ENCODE measurements around the gene TMX1. TPM values are rescaled to one million over a fixed set of nuclear protein-coding genes. Genes with fewer than 3 reads are reported as not detected.

Gene TMX1
- total RNA-seq, 1 experiment from 2014 or later = 46.2 TPM

GRCh38 chr14:51209457-51209856 is 30.6 kb upstream of the TMX1 start:
- ChIA-PET CTCF (no interaction called here), RAD21 (ENCODE audit: low non-redundant PET in 1 of 2, low total read pairs in 2 of 2, uncharacterized antibody in 2 of 2, unreplicated experiment in 2 of 2) (no interaction called here)
- BruUV-seq (replicated peaks) = no TSS peak

More at GRCh38 chr14:51209457-51209856, 30.6 kb upstream of the TMX1 start:
- no peaks in the 10 kb centered on the region for H3K79me2 ChIP-seq (ENCODE audit: insufficient read depth, low read length)
- POLR2A ChIA-PET = no interaction called here
- H2AFZ ChIP-seq (ENCODE audit: low read depth, low read length, poor library complexity, severe bottlenecking) = no peak overlapping the region
- no peak overlapping the region for H3K4me2 ChIP-seq (ENCODE audit: low read length)
- H3K9ac ChIP-seq (ENCODE audit: low read length) = no peak overlapping the region
- ATAC-seq (no peak), DNase-seq (ENCODE audit: low read depth, low spot score) (no peak)
- no peak overlapping the region for H3K27ac ChIP-seq (ENCODE audit: low read depth, low read length)
- H3K9me2 ChIP-seq (ENCODE audit: insufficient read depth) = no peaks in the 10 kb centered on the region
- H3K9me3 ChIP-seq (ENCODE audit: control insufficient read depth in 1 of 2, insufficient read depth in 1 of 2, low read depth in 1 of 2, low read length in 2 of 2) = no peaks in the 10 kb centered on the region
- H4K20me1 ChIP-seq (ENCODE audit: insufficient read depth) = no peaks in the 10 kb centered on the region
- intact Hi-C loops (cut with micrococcal nuclease) = no loop called here
- H3K4me1 ChIP-seq (ENCODE audit: control insufficient read depth in 1 of 2, insufficient read depth in 2 of 2, low read length in 2 of 2) = no peaks in the 10 kb centered on the region
- no peak for TF ChIP-seq YY1 (IDR thresholded peaks at IDR 0.05; ENCODE audit: extremely low read depth, insufficient replicate concordance, low read depth, low read length)
- no peak for TF ChIP-seq FOSL1 (IDR thresholded peaks at IDR 0.05; ENCODE audit: low read depth)
- TF ChIP-seq SRF (IDR thresholded peaks at IDR 0.05; ENCODE audit: low read depth) = no peak
- TF ChIP-seq POLR2AphosphoS5 (IDR thresholded peaks at IDR 0.05; ENCODE audit: low read depth, low read length) = no peak
- no peak for TF ChIP-seq CEBPB (IDR thresholded peaks at IDR 0.05; ENCODE audit: low read depth)
- no peak for TF ChIP-seq POLR2A (IDR thresholded peaks at IDR 0.05; ENCODE audit: borderline replicate concordance, extremely low read depth, insufficient read depth, insufficient read length)
- TF ChIP-seq SP1 (IDR thresholded peaks at IDR 0.05; ENCODE audit: low read depth) = no peak
- no peak for TF ChIP-seq EZH2 (IDR thresholded peaks at IDR 0.05)
- no peak for TF ChIP-seq MAX (IDR thresholded peaks at IDR 0.05)
- TF ChIP-seq ELF1 (IDR thresholded peaks at IDR 0.05; ENCODE audit: borderline replicate concordance, low read depth) = no peak
- TF ChIP-seq REST (IDR thresholded peaks at IDR 0.05; ENCODE audit: low read depth) = no peak
- no peak for TF ChIP-seq CBX3 (IDR thresholded peaks at IDR 0.05; ENCODE audit: low read depth)
- no peak overlapping the region for H3K4me3 ChIP-seq (replicated peaks in 1 of 2; ENCODE audit: low read depth in 1 of 2, low read length in 2 of 2)
- no peaks in the 10 kb centered on the region for H3K36me3 ChIP-seq (ENCODE audit: control insufficient read depth in 1 of 2, insufficient read depth in 2 of 2, low read length in 2 of 2)
- no peaks in the 10 kb centered on the region for H3K27me3 ChIP-seq (ENCODE audit: insufficient read depth, low read length)
